Cardiac muscle cell (in vitro differentiated cells and primary cell): Measurements from ENCODE around the gene SMPDL3A. TPM values are rescaled to one million over a fixed set of nuclear protein-coding genes. Genes with fewer than 3 reads are reported as not detected.

Experiments
- DNase-seq, 2 donors: peaks; one replicate each; pipeline versions ENCODE4 v3.0.0 to v3.0.0-alpha.2; 2010 to 2017; ENCODE audit warnings: low read depth in 1 of 2, low spot score in 1 of 2
- H3K27ac ChIP-seq: fragments of 200-600 bp; sonication (generic); 2 replicates; pipeline ENCODE4 v1.5.1; 2016
- H3K27me3 ChIP-seq: fragments of 200-600 bp; sonication (generic); 2 replicates; pipeline ENCODE4 v1.6.0; 2016; ENCODE audit warnings: control low read depth
- H3K36me3 ChIP-seq: fragments of 200-600 bp; sonication (generic); 2 replicates; pipeline ENCODE4 v1.5.1; 2016; ENCODE audit warnings: control low read depth
- H3K4me1 ChIP-seq: fragments of 200-600 bp; sonication (generic); 2 replicates; pipeline ENCODE4 v1.8.1; 2017; ENCODE audit warnings: low read depth, mild to moderate bottlenecking, mixed run types
- H3K4me3 ChIP-seq: fragments of 200-600 bp; sonication (generic); 2 replicates; pipeline ENCODE4 v1.5.1; 2016; ENCODE audit warnings: mild to moderate bottlenecking
- H3K9me3 ChIP-seq: fragments of 200-600 bp; sonication (generic); 2 replicates; pipeline ENCODE4 v1.5.1; 2017; ENCODE audit warnings: low read depth, mild to moderate bottlenecking, control low read depth
- CTCF ChIP-seq: IDR thresholded peaks from 2 replicates; pipeline ENCODE4 v1.5.1; 2012; ENCODE audit warnings: low read depth, mild to moderate bottlenecking, low read length
- polyA plus RNA-seq: library from polyadenylated mRNA; unstranded; fragments of >200 nt; fragmentation: Nextera tagmentation; extraction: Ambion mirVana; gene quantifications from 2 replicates; pipeline ENCODE4 v1.2.1, GENCODE V29; 2016
- total RNA-seq: library from RNA; depleted of rRNA; stranded (reverse); fragments of >200 nt; gene quantifications from 2 replicates; pipeline ENCODE4 v1.2.3, GENCODE V29; 2016

SMPDL3A gene
- total and polyA plus RNA-seq, 2 experiments from 2014 or later, result 1.4 to 6.1 TPM

- no peak for DNase-seq
- H3K27ac ChIP-seq, result no peak overlapping the region
- H3K4me3 ChIP-seq, result no peak overlapping the region
- H3K36me3 ChIP-seq, result no peaks in the 10 kb centered on the region
- H3K27me3 ChIP-seq, result no peaks in the 10 kb centered on the region
- no peaks in the 10 kb centered on the region for H3K4me1 ChIP-seq
- TF ChIP-seq CTCF, result no peak
- no peaks in the 10 kb centered on the region for H3K9me3 ChIP-seq
Measured at GRCh38 chr6:122817766-122818165, 28.7 kb downstream of the SMPDL3A start.

GRCh38 chr6:122818866-122819265 is 29.8 kb downstream of the SMPDL3A start:
- no peaks in the 10 kb centered on the region for H3K27me3 ChIP-seq
- DNase-seq, result no peak
- no peaks in the 10 kb centered on the region for H3K9me3 ChIP-seq
- H3K27ac ChIP-seq, result no peak overlapping the region
- H3K4me3 ChIP-seq, result no peak overlapping the region
- H3K4me1 ChIP-seq, result no peaks in the 10 kb centered on the region
- TF ChIP-seq CTCF, result no peak
- H3K36me3 ChIP-seq, result no peaks in the 10 kb centered on the region

- TF ChIP-seq CTCF, result no peak
- Histone ChIP-seq H3K4me1 (no peaks in the 10 kb centered on the region), H3K36me3 (no peaks in the 10 kb centered on the region)
Measured at GRCh38 chr6:122821095-122821494, 32.0 kb downstream of the SMPDL3A start.

GRCh38 chr6:122825163-122825562 is 36.1 kb downstream of the SMPDL3A start:
- H3K9me3 ChIP-seq, result no peaks in the 10 kb centered on the region
- no peak overlapping the region for H3K4me3 ChIP-seq
- H3K27me3 ChIP-seq, result no peaks in the 10 kb centered on the region
- H3K27ac ChIP-seq, result no peak overlapping the region
- H3K36me3 ChIP-seq, result no peaks in the 10 kb centered on the region
- DNase-seq, result no peak
- H3K4me1 ChIP-seq, result no peaks in the 10 kb centered on the region
- TF ChIP-seq CTCF, result no peak

More at GRCh38 chr6:122821095-122821494, 32.0 kb downstream of the SMPDL3A start:
- no peak for DNase-seq
- H3K4me3 ChIP-seq, result no peak overlapping the region
- H3K27ac ChIP-seq, result no peak overlapping the region
- H3K27me3 ChIP-seq, result no peaks in the 10 kb centered on the region
- H3K9me3 ChIP-seq, result no peaks in the 10 kb centered on the region

GRCh38 chr6:122829456-122829855 is 40.4 kb downstream of the SMPDL3A start:
- no peaks in the 10 kb centered on the region for H3K27me3 ChIP-seq
- no peak overlapping the region for H3K4me3 ChIP-seq
- no peaks in the 10 kb centered on the region for H3K4me1 ChIP-seq
- H3K36me3 ChIP-seq, result no peaks in the 10 kb centered on the region
- H3K27ac ChIP-seq, result no peak overlapping the region
- no peaks in the 10 kb centered on the region for H3K9me3 ChIP-seq
- DNase-seq, result no peak
- TF ChIP-seq CTCF, result no peak

- TF ChIP-seq CTCF, result no peak
- H3K36me3 ChIP-seq, result no peaks in the 10 kb centered on the region
- H3K27me3 ChIP-seq, result no peaks in the 10 kb centered on the region
- no peak for DNase-seq
- no peak overlapping the region for H3K27ac ChIP-seq
- peaks cover 5% of the 10 kb centered on the region for H3K4me1 ChIP-seq
- H3K9me3 ChIP-seq, result no peaks in the 10 kb centered on the region
- no peak overlapping the region for H3K4me3 ChIP-seq
Measured at GRCh38 chr6:122831511-122831910, 42.5 kb downstream of the SMPDL3A start.
